Esophagus muscularis mucosa (tissue), 4 donors: Measurements from ENCODE around the gene DSP. TPM values are rescaled to one million over a fixed set of nuclear protein-coding genes. Genes with fewer than 3 reads are reported as not detected.

Experiments used
- DNase-seq: peaks from one replicate; pipeline ENCODE4 v3.0.0-alpha.2; 2017; ENCODE audit errors: extremely low spot score
- H3K27ac ChIP-seq, 4 donors: fragments of 200-600 bp; sonication (generic); replicated peaks in 1 of 4; 1 replicate in 3 of 4; 2 replicates in 1 of 4; pipeline ENCODE4 v1.5.1; 2016 to 2019; ENCODE audit warnings: mild to moderate bottlenecking in 1 of 4
- H3K27me3 ChIP-seq, 4 donors: fragments of 200-600 bp; sonication (generic); one replicate each; pipeline versions ENCODE4 v1.5.1 to v1.6.0; 2016 to 2019
- H3K36me3 ChIP-seq, 4 donors: fragments of 200-600 bp; sonication (generic); one replicate each; pipeline ENCODE4 v1.5.1; 2016 to 2019
- H3K4me1 ChIP-seq, 4 donors: fragments of 200-600 bp; sonication (generic); one replicate each; pipeline ENCODE4 v1.5.1; 2016 to 2019
- H3K4me3 ChIP-seq, 4 donors: fragments of 200-600 bp; sonication (generic); 1 replicate in 2 of 4; 2 replicates in 2 of 4; pipeline ENCODE4 v1.5.1; 2016 to 2019; ENCODE audit warnings: mild to moderate bottlenecking in 4 of 4, moderate library complexity in 1 of 4
- H3K9me3 ChIP-seq, 4 donors: fragments of 200-600 bp; sonication (generic); 1 replicate in 3 of 4; 2 replicates in 1 of 4; pipeline ENCODE4 v1.5.1; 2016 to 2019
- EP300 ChIP-seq: sonication (generic); formaldehyde crosslinking; IDR thresholded peaks from one replicate; pipeline ENCODE4 v1.6.1; 2017; ENCODE audit warnings: antibody characterized with exemption
- POLR2A ChIP-seq: fragments of 450-650 bp; IDR thresholded peaks from one replicate; pipeline ENCODE4 v1.6.1; 2017; ENCODE audit warnings: antibody characterized with exemption, moderate library complexity, mild to moderate bottlenecking, low read depth
- POLR2AphosphoS5 ChIP-seq, 2 donors: sonication (generic); formaldehyde crosslinking; IDR thresholded peaks; one replicate each; pipeline ENCODE4 v1.6.1; 2017; ENCODE audit warnings: antibody characterized with exemption in 2 of 2
- WGBS: methylation state at CpG from one replicate; pipeline ENCODE4 v1.1.5; 2018; 5-methylcytosine and 5-hydroxymethylcytosine counted together
- intact Hi-C: fragments of 100-400 bp; cut with DNase I; formaldehyde crosslinking; loops from one replicate; pipeline ENCODE4 v1.15.1; 2023
- total RNA-seq, 4 donors: library from RNA; depleted of rRNA; stranded (reverse); fragments of >200 nt; gene quantifications; one replicate each; pipeline versions ENCODE4 v1.1.0 to v1.2.1, GENCODE V29; 2016
- TF ChIP-seq, protein P1 (sequence below), 3 experiments: fragments of 200-600 bp in 2 of 3; fragments of 450-650 bp in 1 of 3; sonication (generic) in 2 of 3; IDR thresholded peaks; one replicate each; pipeline ENCODE4 v1.5.1; 2017 to 2019; ENCODE audit warnings: antibody characterized with exemption in 3 of 3, mild to moderate bottlenecking in 2 of 3, moderate library complexity in 1 of 3

The DSP gene
- total RNA-seq, 4 donors from 2014 or later = 2.1 to 9.4 (median 5.9) TPM

DNA sequence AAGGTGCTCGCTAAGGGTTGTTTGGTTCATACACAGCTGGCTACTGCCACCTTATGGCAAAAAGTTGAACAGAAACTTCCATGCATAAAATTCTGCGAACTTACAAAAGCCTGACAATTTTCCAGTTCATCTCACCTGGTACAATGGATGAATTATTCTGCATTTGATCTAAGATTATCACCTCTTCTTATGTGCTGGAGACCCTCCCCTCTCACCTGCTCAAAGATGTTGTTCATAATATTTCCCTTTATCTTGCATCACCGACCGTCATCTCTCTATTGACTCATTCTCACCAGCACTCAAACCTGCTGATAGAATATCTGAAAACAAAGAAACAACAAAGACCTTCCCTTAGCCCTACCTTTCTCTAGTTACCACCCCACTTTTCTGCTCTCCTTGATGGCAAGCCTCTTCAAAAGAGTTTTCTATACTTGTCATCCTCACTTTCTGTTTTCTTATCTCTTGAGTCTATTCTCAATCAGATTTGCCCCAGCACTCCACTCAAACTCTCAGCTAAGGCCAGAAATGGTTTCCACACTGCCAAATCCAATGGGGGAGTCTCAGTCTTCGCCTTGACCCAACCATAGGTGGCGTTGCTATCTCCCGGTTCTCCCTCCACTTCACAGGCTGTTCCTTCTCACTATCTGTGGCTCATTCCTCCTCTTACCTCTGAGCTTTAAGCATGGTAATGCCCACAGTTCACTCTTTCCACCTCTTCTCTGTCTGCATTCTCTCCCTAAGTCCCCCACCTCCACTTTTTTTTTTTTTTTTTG is 74.3 kb downstream of the DSP start:
- WGBS = 30% methylated on average over 7 of the region's 7 CpGs
- H3K4me3 ChIP-seq = peak overlapping the region in 1 of 4 donors; percentile 28
- H3K9me3 ChIP-seq = no peaks in the 10 kb centered on the region
- intact Hi-C loops = loop anchor here (1.0 to 5.0 kb wide), 3 partner anchors 339 to 938 kb away; no protein-coding TSS in a partner anchor
- H3K27me3 ChIP-seq = no peaks in the 10 kb centered on the region
- no peak for DNase-seq
- H3K36me3 ChIP-seq = peaks cover 7 to 36% (median 26%) of the 10 kb centered on the region in 4 donors
- H3K4me1 ChIP-seq = peaks cover 0 to 12% (median 6%) of the 10 kb centered on the region in 4 donors
- no peak overlapping the region for H3K27ac ChIP-seq
- TF ChIP-seq POLR2AphosphoS5 (IDR thresholded peaks at IDR 0.05) (no peak), POLR2A (no peak), EP300 (no peak)
- TF ChIP-seq, protein P1, sequence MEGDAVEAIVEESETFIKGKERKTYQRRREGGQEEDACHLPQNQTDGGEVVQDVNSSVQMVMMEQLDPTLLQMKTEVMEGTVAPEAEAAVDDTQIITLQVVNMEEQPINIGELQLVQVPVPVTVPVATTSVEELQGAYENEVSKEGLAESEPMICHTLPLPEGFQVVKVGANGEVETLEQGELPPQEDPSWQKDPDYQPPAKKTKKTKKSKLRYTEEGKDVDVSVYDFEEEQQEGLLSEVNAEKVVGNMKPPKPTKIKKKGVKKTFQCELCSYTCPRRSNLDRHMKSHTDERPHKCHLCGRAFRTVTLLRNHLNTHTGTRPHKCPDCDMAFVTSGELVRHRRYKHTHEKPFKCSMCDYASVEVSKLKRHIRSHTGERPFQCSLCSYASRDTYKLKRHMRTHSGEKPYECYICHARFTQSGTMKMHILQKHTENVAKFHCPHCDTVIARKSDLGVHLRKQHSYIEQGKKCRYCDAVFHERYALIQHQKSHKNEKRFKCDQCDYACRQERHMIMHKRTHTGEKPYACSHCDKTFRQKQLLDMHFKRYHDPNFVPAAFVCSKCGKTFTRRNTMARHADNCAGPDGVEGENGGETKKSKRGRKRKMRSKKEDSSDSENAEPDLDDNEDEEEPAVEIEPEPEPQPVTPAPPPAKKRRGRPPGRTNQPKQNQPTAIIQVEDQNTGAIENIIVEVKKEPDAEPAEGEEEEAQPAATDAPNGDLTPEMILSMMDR (IDR thresholded peaks at IDR 0.05) = peak; percentile 54 to 77 (median 57)

DNA sequence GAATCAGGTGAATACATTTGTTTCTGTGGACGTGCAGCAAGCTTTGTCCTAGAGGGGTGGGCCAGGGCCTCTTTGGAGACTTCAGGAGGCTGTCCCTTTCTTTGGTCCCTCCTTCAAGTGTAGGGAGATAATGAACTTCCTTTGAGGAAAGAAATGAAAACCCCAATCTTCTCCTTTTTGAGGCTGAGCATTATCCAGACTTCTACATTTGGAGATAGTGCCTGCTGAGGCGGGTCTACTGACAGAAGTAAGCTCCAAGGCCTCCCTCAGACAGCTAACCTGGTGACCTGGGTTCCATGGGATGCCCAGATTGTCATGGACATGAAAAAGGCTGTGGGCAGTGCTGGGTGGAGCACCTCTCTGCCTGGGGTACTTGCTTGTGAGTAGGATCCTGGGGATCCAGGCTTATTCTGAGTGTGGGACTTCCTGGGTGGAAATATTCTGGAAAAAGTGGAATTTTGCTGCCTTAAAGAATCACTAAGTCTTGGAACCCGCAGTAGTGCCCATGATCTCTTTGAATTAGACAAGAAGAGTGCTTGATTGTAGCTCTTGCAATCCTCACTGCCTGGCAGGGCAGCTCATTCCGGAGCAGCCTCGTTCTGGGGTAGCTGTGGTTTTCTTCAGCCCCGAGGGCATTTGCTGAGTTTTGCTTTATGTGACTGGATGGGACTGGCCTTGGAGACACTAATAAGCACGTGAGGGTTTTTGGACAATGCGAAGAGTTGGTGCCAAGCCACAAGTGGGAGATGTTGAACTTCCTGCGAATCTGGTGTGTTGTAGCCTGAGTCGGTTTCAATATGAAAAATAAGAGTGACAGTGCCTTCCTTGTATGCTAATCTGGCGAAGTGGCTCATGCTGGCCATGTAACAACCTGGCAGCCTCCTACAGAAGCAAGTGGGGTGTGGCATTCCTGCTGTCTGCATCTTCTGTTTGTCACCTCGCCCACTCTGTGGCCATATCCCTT is 76.6 kb downstream of the DSP start:
- no peak for DNase-seq
- no peak overlapping the region for H3K27ac ChIP-seq
- TF ChIP-seq, protein P1 (IDR thresholded peaks at IDR 0.05) = no peak
- TF ChIP-seq POLR2AphosphoS5 (IDR thresholded peaks at IDR 0.05) (peak in 1 of 2 donors; percentile 19), EP300 (no peak), POLR2A (no peak)

DNA sequence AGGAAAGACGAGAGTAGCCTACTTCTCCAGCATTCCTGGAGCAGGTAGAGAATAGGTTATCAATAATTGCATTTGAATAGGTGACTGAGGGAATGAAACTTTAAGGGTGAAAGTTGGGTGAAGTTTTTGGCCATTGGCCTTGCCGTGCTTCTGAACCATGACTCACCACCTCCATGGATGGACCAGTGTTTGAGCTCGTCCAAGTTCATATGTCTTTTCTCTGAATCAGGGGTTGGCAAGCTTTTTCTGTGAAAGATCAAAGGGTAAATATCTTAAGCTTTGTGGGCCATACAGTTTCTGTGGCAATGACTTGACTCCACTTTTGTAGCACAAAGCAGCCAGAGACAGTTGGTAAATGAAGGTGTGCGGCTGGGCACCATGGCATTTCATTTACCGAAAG is 80.3 kb downstream of the DSP start:
- DNase-seq = no peak
- H3K27ac ChIP-seq = no peak overlapping the region
- no peaks in the 10 kb centered on the region for H3K9me3 ChIP-seq
- H3K36me3 ChIP-seq = no peaks in the 10 kb centered on the region
- 93% methylated on average over 5 of the region's 5 CpGs for WGBS
- H3K27me3 ChIP-seq = peaks cover 0 to 6% (median 0%) of the 10 kb centered on the region in 4 donors
- intact Hi-C loops = no loop called here
- no peaks in the 10 kb centered on the region for H3K4me1 ChIP-seq
- no peak overlapping the region for H3K4me3 ChIP-seq
- TF ChIP-seq POLR2A = no peak
- TF ChIP-seq, protein P1 (IDR thresholded peaks at IDR 0.05) = no peak
- TF ChIP-seq POLR2AphosphoS5 (IDR thresholded peaks at IDR 0.05) = no peak

More for the DNA sequence above, 76.6 kb downstream of the DSP start:
- 58% methylated on average over 12 of the region's 12 CpGs for WGBS
- Histone ChIP-seq H3K27me3 (no peaks in the 10 kb centered on the region), H3K4me3 (no peak overlapping the region), H3K9me3 (no peaks in the 10 kb centered on the region), H3K36me3 (peaks cover 2 to 14% (median 7%) of the 10 kb centered on the region in 4 donors), H3K4me1 (peaks cover 0 to 12% (median 6%) of the 10 kb centered on the region in 4 donors)
- intact Hi-C loops = loop anchor here (5.0 kb wide), 2 partner anchors 896 to 941 kb away; no protein-coding TSS in a partner anchor

DNA sequence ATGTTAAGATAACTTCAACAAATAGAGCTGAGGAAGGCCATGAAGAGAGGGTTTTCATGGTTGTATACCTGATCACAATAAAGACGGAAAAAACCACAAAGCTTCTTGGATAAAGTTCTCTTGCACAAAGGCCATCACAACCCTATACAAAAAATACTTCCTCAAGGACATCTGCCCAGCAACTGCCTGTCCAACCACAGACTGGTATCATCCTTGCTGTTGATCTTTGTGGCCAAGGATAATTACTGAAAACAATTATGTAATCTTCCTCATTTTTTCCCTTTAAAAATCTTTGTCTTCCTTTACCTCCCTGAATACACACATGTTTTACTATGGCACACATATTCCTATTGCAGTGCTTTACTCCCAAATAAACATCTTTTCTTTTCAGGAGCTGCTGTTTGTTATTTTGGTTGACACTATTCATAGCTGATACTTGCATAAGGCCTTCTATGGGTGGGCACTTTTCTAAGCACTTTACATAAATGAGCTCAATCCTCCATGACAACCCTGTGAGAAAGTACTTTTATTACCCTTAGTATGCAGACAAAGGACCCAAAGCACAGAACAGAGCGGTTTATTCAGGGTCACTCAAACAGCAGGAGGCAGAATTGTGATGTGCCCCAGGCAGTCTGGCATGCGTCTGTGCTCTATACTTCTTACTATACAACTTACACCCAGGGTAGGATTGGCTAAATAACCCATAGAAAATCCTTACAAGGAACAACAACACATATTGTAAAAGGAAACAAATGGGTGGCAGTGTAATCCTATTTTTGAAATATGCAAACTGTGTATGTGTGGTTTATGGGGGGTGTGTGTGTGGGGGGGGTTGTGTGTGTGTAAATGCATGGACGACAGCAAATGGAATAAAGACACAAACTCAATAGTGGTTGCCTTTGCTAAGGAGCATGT is 83.6 kb downstream of the DSP start:
- Histone ChIP-seq H3K27me3 (peaks cover 0 to 12% (median 0%) of the 10 kb centered on the region in 4 donors), H3K9me3 (no peaks in the 10 kb centered on the region), H3K4me3 (no peak overlapping the region), H3K27ac (no peak overlapping the region), H3K4me1 (no peaks in the 10 kb centered on the region), H3K36me3 (no peaks in the 10 kb centered on the region)
- TF ChIP-seq POLR2A (no peak), EP300 (no peak), POLR2AphosphoS5 (IDR thresholded peaks at IDR 0.05) (no peak)
- TF ChIP-seq, protein P1 (IDR thresholded peaks at IDR 0.05) = no peak
- DNase-seq = peak; percentile 75
- intact Hi-C loops = no loop called here
- 73% methylated on average over 4 of the region's 4 CpGs for WGBS
